HepG2 (cell line): ENCODE data around the gene ACSM3. TPM values are rescaled to one million over a fixed set of nuclear protein-coding genes. Genes with fewer than 3 reads are reported as not detected.

ENCODE experiments used
- AGO1 ChIP-seq: fragments of 200-400 bp; formaldehyde crosslinking; IDR thresholded peaks from 2 replicates; pipeline ENCODE4 v1.6.1; 2017; ENCODE audit warnings: mild to moderate bottlenecking, low read depth, low read length, moderate library complexity; ENCODE audit not compliant: poor library complexity, severe bottlenecking
- ATF1 ChIP-seq: IDR thresholded peaks from 2 replicates; pipeline ENCODE4 v1.6.1; 2016; ENCODE audit warnings: mild to moderate bottlenecking, control low read depth
- CHD4 ChIP-seq: fragments of 200-600 bp; sonication (generic); IDR thresholded peaks from 2 replicates; pipeline ENCODE4 v1.7.0; 2017; ENCODE audit warnings: mild to moderate bottlenecking, low read length, borderline replicate concordance
- HNF4G ChIP-seq, 2 experiments: sonication (generic) in 1 of 2; formaldehyde crosslinking in 1 of 2; IDR thresholded peaks; 2 replicates each; pipeline versions ENCODE4 v1.4.0 to v1.6.1; 2011 to 2020; ENCODE audit warnings: borderline replicate concordance in 2 of 2, low read depth in 2 of 2, mild to moderate bottlenecking in 2 of 2, low read length in 1 of 2, missing genetic modification reagents in 1 of 2, moderate library complexity in 1 of 2
- KAT7 ChIP-seq: IDR thresholded peaks from 2 replicates; pipeline ENCODE4 v1.6.1; 2018; ENCODE audit warnings: borderline replicate concordance, missing compliant biosample characterization
- MED8 ChIP-seq: sonication (generic); formaldehyde crosslinking; IDR thresholded peaks from 2 replicates; pipeline ENCODE4 v1.8.1; 2023; ENCODE audit warnings: mild to moderate bottlenecking, missing genetic modification reagents; ENCODE audit not compliant: insufficient replicate concordance
- SAFB2 ChIP-seq: sonication (generic); formaldehyde crosslinking; IDR thresholded peaks from 2 replicates; pipeline ENCODE4 v1.5.1; 2020; ENCODE audit warnings: missing genetic modification reagents, low read depth, mild to moderate bottlenecking, borderline replicate concordance
- SNRNP70 ChIP-seq: fragments of 200-400 bp; formaldehyde crosslinking; IDR thresholded peaks from 2 replicates; pipeline ENCODE4 v1.6.1; 2017; ENCODE audit warnings: mild to moderate bottlenecking, low read depth, low read length, moderate library complexity
- SRF ChIP-seq: IDR thresholded peaks from 2 replicates; pipeline ENCODE4 v1.6.1; 2011; ENCODE audit warnings: mild to moderate bottlenecking, low read depth, low read length, moderate library complexity
- SUZ12 ChIP-seq: fragments of 150-350 bp; IDR thresholded peaks from 2 replicates; pipeline ENCODE4 v1.6.1; 2014; ENCODE audit warnings: low read depth, low read length
- SYNCRIP ChIP-seq: fragments of 200-400 bp; formaldehyde crosslinking; IDR thresholded peaks from 2 replicates; pipeline ENCODE4 v1.6.1; 2018; ENCODE audit warnings: mild to moderate bottlenecking, low read depth, low read length; ENCODE audit not compliant: insufficient read depth
- ZBTB33 ChIP-seq: sonication (generic); formaldehyde crosslinking; IDR thresholded peaks from 2 replicates; pipeline ENCODE4 v1.4.0; 2020; ENCODE audit warnings: missing genetic modification reagents
- ZFP36 ChIP-seq: fragments of 150-350 bp; IDR thresholded peaks from 2 replicates; pipeline ENCODE4 v1.6.1; 2018; ENCODE audit warnings: borderline replicate concordance, low read length, low read depth; ENCODE audit not compliant: partially characterized antibody
- ZNF207 ChIP-seq: fragments of 450-650 bp; IDR thresholded peaks from 2 replicates; pipeline ENCODE4 v1.6.1; 2016; ENCODE audit warnings: antibody characterized with exemption, borderline replicate concordance
- ZNF276 ChIP-seq: sonication (generic); formaldehyde crosslinking; IDR thresholded peaks from 2 replicates; pipeline ENCODE4 v1.4.0; 2020; ENCODE audit warnings: mild to moderate bottlenecking, low read depth, missing genetic modification reagents
- ZNF281 ChIP-seq: sonication (generic); formaldehyde crosslinking; IDR thresholded peaks from 2 replicates; pipeline ENCODE4 v1.4.0; 2020; ENCODE audit warnings: missing genetic modification reagents, borderline replicate concordance
- ZNF577 ChIP-seq: sonication (generic); formaldehyde crosslinking; IDR thresholded peaks from 2 replicates; pipeline ENCODE4 v1.4.0; 2020; ENCODE audit warnings: mild to moderate bottlenecking, low read depth, missing genetic modification reagents, borderline replicate concordance
- ZNF709 ChIP-seq: sonication (generic); formaldehyde crosslinking; IDR thresholded peaks from 2 replicates; pipeline ENCODE4 v1.5.0; 2020; ENCODE audit warnings: mild to moderate bottlenecking, missing genetic modification reagents
- ZNF749 ChIP-seq: sonication (generic); formaldehyde crosslinking; IDR thresholded peaks from 2 replicates; pipeline ENCODE4 v1.8.0; 2022; ENCODE audit warnings: mild to moderate bottlenecking, missing genetic modification reagents, moderate library complexity, borderline replicate concordance
- ZNF841 ChIP-seq: sonication (generic); formaldehyde crosslinking; IDR thresholded peaks from 2 replicates; pipeline ENCODE4 v1.8.1; 2023; ENCODE audit warnings: missing genetic modification reagents, borderline replicate concordance
- polyA plus RNA-seq, 8 experiments: library from polyadenylated mRNA; depleted of rRNA in 3 of 8; stranded (reverse) in 7 of 8; unstranded in 1 of 8; fragments of >200 nt; fragmentation: Illumina TruSeq in 4 of 8; extraction: Trizol in 4 of 8; gene quantifications; 2 replicates each; pipeline versions ENCODE4 v1.2.1 to v1.2.3, GENCODE V29; 2011 to 2016; ENCODE audit warnings: low read depth in 4 of 8, missing spikeins in 1 of 8, mixed read lengths in 1 of 8; ENCODE audit not compliant: insufficient read depth in 1 of 8
- total RNA-seq, 5 experiments: library from RNA; depleted of rRNA; stranded (reverse); fragments of >200 nt; fragmentation: Illumina TruSeq; extraction: Trizol; gene quantifications; 2 replicates each; pipeline ENCODE4 v1.2.3, GENCODE V29; 2016; ENCODE audit warnings: low read depth in 1 of 5
- TF ChIP-seq, protein P1 (sequence below): sonication (generic); formaldehyde crosslinking; IDR thresholded peaks from 2 replicates; pipeline ENCODE4 v1.4.0; 2020; ENCODE audit warnings: missing genetic modification reagents

The ACSM3 gene
- total and polyA plus RNA-seq, 2 of the 13 experiments (the other 11 are each of a cell fraction or from before 2014, with no cell fraction given), result 74.0 to 108 TPM

DNA sequence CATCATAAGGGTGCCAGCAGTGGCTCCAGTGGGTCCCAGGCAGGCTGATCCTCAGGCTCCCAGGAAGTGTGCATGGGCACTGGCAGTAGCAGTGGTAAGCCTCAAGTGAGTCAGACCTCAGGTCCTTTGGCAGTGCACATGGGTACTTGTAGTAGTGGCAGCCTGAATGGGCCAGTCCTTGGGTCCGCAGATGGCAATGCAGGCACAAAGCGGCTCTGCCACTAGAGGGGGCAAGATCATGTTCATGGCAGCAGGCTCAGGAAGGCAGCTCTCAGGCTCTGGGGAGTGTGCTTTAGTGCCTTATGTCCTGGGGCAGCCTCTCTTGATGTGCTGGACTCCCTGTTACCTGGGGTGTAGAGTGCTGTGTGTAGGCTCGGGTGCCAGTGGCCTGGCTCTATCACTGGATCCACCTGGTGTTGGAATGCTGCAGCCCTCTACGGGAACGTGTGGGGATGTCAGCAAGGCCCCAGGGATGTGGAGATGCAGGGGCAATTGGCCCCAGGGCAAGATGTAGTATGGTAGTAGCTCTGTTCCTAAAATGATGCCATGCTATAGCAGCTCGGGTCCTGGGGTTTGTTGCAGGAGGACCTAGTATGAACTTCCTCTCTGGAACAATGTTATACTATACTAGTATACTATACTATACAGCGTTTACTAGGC is 11.0 kb downstream of the ACSM3 start (continued):
- TF ChIP-seq ZBTB33 (CRISPR knock-in tag), result no peak
- TF ChIP-seq ZNF281 (CRISPR knock-in tag), result no peak
- TF ChIP-seq ZNF577 (CRISPR knock-in tag), result no peak
- TF ChIP-seq ZNF207, result peak; percentile 13; the same call in 1 of the 2 replicates
- no peak for TF ChIP-seq ZNF841
- TF ChIP-seq SNRNP70, result no peak
- no peak for TF ChIP-seq ATF1 (CRISPR knock-in tag)
- peak; percentile 11; the same call in 1 of the 2 replicates for TF ChIP-seq SRF
- TF ChIP-seq MED8 (CRISPR knock-in tag), result no peak
- no peak for TF ChIP-seq CHD4
- no peak for TF ChIP-seq HNF4G (IDR thresholded peaks at IDR 0.05; ENCODE audit: borderline replicate concordance, low read depth, low read length)
- TF ChIP-seq HNF4G (CRISPR knock-in tag; IDR thresholded peaks at IDR 0.05; ENCODE audit: borderline replicate concordance, low read depth), result no peak
- TF ChIP-seq SUZ12, result no peak
- TF ChIP-seq, protein P1, sequence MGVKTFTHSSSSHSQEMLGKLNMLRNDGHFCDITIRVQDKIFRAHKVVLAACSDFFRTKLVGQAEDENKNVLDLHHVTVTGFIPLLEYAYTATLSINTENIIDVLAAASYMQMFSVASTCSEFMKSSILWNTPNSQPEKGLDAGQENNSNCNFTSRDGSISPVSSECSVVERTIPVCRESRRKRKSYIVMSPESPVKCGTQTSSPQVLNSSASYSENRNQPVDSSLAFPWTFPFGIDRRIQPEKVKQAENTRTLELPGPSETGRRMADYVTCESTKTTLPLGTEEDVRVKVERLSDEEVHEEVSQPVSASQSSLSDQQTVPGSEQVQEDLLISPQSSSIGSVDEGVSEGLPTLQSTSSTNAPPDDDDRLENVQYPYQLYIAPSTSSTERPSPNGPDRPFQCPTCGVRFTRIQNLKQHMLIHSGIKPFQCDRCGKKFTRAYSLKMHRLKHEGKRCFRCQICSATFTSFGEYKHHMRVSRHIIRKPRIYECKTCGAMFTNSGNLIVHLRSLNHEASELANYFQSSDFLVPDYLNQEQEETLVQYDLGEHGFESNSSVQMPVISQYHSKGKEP, result no peak
- TF ChIP-seq ZFP36, result no peak
- TF ChIP-seq AGO1, result no peak
- no peak for TF ChIP-seq KAT7
- no peak for TF ChIP-seq SAFB2 (CRISPR knock-in tag)
- no peak for TF ChIP-seq ZNF749 (CRISPR knock-in tag)
- no peak for TF ChIP-seq ZNF276 (CRISPR knock-in tag)
- TF ChIP-seq SYNCRIP, result no peak
- no peak for TF ChIP-seq ZNF709
